Measurements from ENCODE around the gene RNFT2. TPM values are rescaled to one million over a fixed set of nuclear protein-coding genes. Genes with fewer than 3 reads are reported as not detected.

RNFT2 gene
- total RNA-seq, 1 donor from 2014 or later: 5.6 TPM

DNA sequence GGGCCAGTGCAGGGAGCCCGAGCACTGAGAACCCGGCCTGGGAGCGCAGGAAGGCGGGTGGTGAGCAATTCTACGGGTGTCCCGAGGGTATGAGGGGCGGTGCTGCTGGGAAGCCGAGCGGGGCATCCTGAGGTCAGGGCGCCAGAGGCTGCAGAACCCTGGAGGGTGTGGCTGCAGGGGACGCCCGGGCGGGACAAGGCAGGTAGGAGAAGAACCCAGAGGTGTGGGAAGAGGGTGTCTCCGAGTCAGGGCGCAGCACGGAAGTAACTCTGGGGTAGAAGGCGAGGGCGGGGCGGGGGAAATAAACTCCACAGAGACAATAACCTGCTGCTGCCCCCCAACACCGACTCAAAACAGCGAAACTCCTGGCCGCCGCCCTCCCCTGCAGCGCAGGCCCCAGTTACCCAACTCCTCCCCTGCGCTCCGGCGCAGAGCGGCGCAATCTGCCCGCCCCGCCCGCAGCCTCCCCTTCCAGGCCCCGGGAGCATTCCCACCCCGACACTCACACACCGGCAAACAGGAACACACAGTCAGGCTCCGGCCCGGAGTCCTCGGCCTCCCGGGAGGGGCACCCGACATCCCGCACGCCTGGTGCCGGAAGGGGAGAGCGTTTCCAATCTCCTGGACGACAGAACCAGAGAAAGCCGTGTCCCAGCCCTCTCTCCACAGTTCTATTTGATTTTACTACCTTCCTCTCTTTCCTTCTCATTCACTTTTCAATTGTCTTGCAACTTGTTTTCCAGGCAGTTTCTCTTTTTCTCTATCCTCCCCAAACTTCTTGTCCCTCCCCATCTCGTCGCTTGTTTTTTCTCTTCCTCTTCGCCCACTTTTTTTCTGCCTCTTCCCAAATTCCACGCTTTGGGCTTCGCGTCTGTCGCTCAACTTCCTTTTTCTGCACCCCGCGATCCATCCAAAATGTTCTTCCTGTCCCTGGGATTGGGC, 140.7 kb downstream of the RNFT2 start:
- no peak for DNase-seq (ENCODE audit: low spot score)

- DNase-seq (ENCODE audit: low spot score): no peak
Observed at GRCh38 chr12:116879509-116880212, 141.5 kb downstream of the RNFT2 start.

DNA sequence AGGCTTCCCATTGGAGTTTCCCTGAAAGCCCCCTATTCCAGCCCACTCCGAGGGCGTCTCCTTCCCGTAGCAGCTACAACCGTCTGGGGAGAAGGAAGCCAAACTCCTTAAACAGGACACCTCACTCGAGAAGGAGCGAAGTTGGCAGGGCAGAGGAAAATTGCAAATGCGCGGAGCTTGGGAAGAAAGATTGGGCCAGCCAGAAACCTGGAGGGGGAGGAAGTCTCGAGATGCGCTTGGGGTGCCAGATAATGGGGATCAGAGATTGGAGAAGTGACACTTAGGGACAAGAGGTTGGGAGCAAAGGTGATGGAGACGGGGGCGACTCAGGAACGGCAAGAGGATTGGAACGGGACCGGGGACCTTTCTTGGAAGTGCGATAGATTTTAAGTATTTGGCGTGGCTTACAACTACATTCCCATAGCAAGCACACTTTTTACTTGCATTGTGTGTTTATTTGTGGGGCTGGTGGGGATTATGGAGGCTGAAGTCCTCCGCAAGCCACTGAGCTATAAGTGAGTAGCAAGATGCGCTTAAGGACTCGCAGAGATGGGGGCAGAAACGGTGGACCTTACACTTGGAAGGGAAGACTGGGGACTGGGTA, 142.2 kb downstream of the RNFT2 start:
- no peak for DNase-seq (ENCODE audit: low spot score)

DNA sequence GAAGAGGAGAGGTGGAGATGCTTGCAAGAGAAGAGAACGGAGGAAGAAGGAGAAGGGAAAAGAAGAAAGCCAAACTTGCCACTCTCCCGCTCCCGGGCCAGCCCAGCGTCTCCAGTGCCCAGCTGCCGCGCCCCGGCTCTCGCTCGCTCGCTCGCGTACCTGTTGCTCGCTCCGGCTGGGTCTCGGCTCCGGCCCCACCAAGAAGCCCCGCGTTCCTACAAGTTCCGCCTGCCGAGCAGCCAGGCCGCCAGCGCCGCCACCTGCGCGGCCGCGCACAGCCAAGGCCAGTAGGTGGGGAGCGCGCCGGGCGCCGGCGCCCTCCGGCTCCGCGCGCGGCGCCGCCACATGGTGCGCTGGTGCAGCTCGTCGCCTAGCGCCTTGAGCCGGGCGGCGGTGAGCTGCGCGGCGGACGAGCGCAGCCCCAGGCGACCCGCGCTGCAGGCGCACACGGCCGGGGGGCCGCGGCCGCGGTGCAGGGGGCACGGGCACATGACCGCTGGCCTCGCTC, 142.8 kb downstream of the RNFT2 start:
- DNase-seq (ENCODE audit: low spot score): no peak

- DNase-seq (ENCODE audit: low spot score): no peak
Observed at GRCh38 chr12:116881325-116881876, 143.3 kb downstream of the RNFT2 start, which contains the start of gene HRK. Gene HRK (minus strand): TSS chr12:116881441. CDS start chr12:116881307, 134 bp downstream.

DNA sequence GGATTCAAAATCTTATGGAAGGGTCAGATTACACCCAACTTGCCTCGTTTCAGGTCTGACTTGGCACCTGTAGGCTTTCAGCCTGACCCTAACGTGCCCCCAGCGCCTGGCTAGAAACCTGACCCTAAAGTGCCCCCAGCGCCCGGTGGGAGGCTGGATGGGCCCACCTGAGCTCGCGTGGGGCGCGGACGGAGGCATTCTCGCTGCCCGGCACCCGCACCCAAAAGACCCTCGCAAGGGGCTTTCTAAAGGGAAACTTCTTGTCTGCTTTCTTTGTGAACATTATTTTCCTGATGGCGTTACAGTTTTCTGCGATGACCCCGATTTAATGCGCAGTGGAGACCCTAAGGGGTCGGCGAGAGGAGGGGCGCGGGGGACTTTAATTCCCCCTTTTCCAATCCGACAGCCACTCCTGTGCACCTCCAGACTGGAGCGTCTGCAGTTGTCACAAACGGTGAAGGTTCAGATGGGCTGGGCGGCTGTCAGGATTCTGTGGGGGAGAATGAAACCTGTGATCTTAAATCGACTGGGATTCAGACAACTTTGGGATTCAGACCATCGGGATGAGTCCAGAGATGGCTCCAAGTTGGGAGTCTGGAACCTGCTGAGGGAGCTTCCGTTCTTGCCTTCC, 143.9 kb downstream of the RNFT2 start:
- no peak for DNase-seq (ENCODE audit: low spot score)

- no peak for DNase-seq (ENCODE audit: low spot score)
Observed at GRCh38 chr12:116882742-116883141, 144.6 kb downstream of the RNFT2 start.

DNA sequence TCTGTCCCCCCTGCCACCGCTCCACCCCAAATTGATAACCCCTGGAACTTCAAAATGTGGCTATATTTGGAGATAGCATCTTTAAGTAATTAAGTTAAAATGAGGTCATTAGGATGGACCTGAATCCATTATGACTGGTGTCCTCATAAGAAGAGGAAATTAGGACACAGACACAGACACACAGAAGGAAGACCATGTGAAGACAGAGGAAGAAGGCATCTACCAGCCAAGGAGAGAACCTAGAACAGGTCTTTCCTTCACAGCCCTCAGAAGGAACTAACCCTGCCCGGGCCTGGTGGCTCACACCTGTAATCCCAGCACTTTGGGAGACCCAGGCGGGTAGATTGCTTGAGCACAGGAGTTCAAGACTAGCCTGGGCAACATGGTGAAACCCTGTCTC, 146.8 kb downstream of the RNFT2 start:
- no peak for DNase-seq (ENCODE audit: low spot score)

GRCh38 chr12:116885491-116885890, 147.4 kb downstream of the RNFT2 start:
- no peak for DNase-seq (ENCODE audit: low spot score)

GRCh38 chr12:116887244-116887643, 149.1 kb downstream of the RNFT2 start:
- no peak for DNase-seq (ENCODE audit: low spot score)

DNA sequence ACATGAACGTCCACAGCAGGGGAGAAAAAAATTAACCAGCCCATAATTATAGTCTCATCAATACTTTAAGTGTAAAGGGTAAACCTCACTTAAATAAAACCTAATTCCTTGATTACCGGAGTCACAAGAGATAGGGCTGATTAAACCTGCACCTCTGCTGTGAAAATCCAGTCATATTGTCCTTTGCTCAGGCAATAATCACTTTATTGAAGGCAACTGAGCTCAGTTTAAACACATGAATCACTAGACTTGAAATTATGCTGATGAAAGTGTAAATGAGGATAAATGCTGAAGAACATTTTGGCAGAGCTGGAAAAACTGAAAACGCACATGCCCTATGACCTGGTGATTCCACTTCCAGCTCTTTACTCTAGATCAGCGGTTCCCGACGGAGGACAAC, 149.8 kb downstream of the RNFT2 start:
- no peak for DNase-seq (ENCODE audit: low spot score)

- DNase-seq (ENCODE audit: low spot score): no peak
Observed at GRCh38 chr12:116890330-116890729, 152.2 kb downstream of the RNFT2 start.

DNA sequence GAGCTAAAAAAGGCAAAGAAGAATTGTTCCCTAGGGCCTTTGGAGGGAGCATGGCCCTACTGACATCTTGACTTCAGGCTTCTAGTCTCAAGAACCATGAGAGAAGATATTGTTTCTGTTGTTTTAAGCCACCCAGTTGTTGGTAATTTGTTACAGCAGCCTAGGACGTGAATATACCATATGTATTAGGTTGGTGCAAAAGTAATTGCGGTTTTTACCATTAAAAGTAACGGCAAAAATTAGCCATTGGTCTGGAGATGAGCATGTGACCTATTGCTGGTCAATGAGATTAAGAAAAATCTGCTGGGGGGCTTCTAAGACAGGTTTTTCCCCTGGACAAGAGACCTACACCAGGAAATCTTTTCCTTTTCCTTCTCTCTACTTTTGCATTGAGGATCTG, 152.9 kb downstream of the RNFT2 start:
- no peak for DNase-seq (ENCODE audit: low spot score)

GRCh38 chr12:116892349-116893140, 154.4 kb downstream of the RNFT2 start:
- no peak for DNase-seq (ENCODE audit: low spot score)

DNA sequence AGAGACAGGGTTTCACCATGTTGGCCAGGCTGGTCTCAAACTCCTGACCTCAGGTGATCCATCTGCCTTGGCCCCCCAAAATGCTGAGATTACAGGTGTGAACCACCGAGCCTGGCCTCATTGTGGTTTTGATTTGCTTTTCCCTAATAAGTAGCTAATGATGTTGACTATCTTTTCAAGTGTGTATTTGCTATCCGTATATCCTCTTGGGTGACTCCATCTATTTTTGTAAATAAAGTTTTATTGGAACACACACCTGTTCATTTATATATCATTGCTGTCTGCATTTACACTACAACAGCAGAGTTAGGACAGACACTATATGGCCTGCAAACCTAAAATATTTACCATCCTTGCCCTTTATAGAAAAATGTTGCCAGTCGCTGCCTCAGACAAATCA, 156.8 kb downstream of the RNFT2 start:
- no peak for DNase-seq (ENCODE audit: low spot score)

GRCh38 chr12:116896411-116896924, 158.4 kb downstream of the RNFT2 start:
- DNase-seq (ENCODE audit: low spot score): no peak

GRCh38 chr12:116897476-116897875, 159.4 kb downstream of the RNFT2 start:
- DNase-seq (ENCODE audit: low spot score): no peak

GRCh38 chr12:116898669-116899068, 160.6 kb downstream of the RNFT2 start:
- DNase-seq (ENCODE audit: low spot score): no peak

- DNase-seq (ENCODE audit: low spot score): no peak
Observed at GRCh38 chr12:116901612-116902011, 163.5 kb downstream of the RNFT2 start.

All from mucosa of gallbladder (tissue), 1 donor.